Neuronal stem cell (in vitro differentiated cells): ENCODE data around the gene ZFYVE28.

Experiments used
- DNase-seq: peaks from one replicate; pipeline ENCODE4 v3.0.0-alpha.2; 2013; ENCODE audit warnings: low spot score
- H2AFZ ChIP-seq: one replicate; pipeline ENCODE4 v1.6.1; 2013; ENCODE audit warnings: mild to moderate bottlenecking, low read length, inconsistent platforms
- H2AK5ac ChIP-seq: 2 replicates; pipeline ENCODE4 v1.6.1; 2013; ENCODE audit warnings: low read depth, mild to moderate bottlenecking, inconsistent platforms, low read length, moderate library complexity, mixed read lengths
- H2BK120ac ChIP-seq: 2 replicates; pipeline ENCODE4 v1.6.1; 2013; ENCODE audit warnings: low read depth, mild to moderate bottlenecking, inconsistent platforms, low read length, moderate library complexity, mixed read lengths
- H2BK12ac ChIP-seq: one replicate; pipeline ENCODE4 v1.6.1; 2013; ENCODE audit warnings: low read length, inconsistent platforms
- H2BK15ac ChIP-seq: 2 replicates; pipeline ENCODE4 v1.6.1; 2013; ENCODE audit warnings: mild to moderate bottlenecking, low read length, inconsistent platforms, mixed read lengths
- H2BK5ac ChIP-seq: one replicate; pipeline ENCODE4 v1.6.1; 2013; ENCODE audit warnings: inconsistent platforms, mild to moderate bottlenecking, low read length, moderate library complexity
- H3K14ac ChIP-seq: one replicate; pipeline ENCODE4 v1.6.1; 2013; ENCODE audit warnings: low read length, inconsistent platforms
- H3K18ac ChIP-seq: 2 replicates; pipeline ENCODE4 v1.6.1; 2013; ENCODE audit warnings: low read length, inconsistent platforms
- H3K23ac ChIP-seq: 2 replicates; pipeline ENCODE4 v1.6.1; 2013; ENCODE audit warnings: low read depth, mild to moderate bottlenecking, mixed read lengths, low read length, inconsistent platforms; ENCODE audit not compliant: poor library complexity
- H3K27ac ChIP-seq: replicated peaks from 3 replicates; pipeline ENCODE4 v1.5.1; 2013; ENCODE audit warnings: low read length, inconsistent platforms
- H3K27me3 ChIP-seq, 3 experiments: 2 replicates each; pipeline ENCODE4 v1.6.1; 2013; ENCODE audit warnings: low read length in 3 of 3, mild to moderate bottlenecking in 2 of 3, inconsistent platforms in 1 of 3, low read depth in 1 of 3, mixed read lengths in 1 of 3, moderate library complexity in 1 of 3; ENCODE audit not compliant: control insufficient read depth in 3 of 3, insufficient read depth in 3 of 3
- H3K36me3 ChIP-seq, 2 donors: replicated peaks in 1 of 2; 2 replicates each; pipeline ENCODE4 v1.6.1; 2013; ENCODE audit warnings: low read length in 2 of 2; ENCODE audit not compliant: control insufficient read depth in 2 of 2, insufficient read depth in 2 of 2
- H3K4ac ChIP-seq: 2 replicates; pipeline ENCODE4 v1.6.1; 2013; ENCODE audit warnings: inconsistent platforms, mild to moderate bottlenecking, low read length, moderate library complexity
- H3K4me1 ChIP-seq, 2 donors: 1 replicate in 1 of 2; 2 replicates in 1 of 2; pipeline ENCODE4 v1.6.1; 2013; ENCODE audit warnings: low read length in 2 of 2, low read depth in 1 of 2; ENCODE audit not compliant: control insufficient read depth in 2 of 2, insufficient read depth in 1 of 2
- H3K4me2 ChIP-seq: one replicate; pipeline ENCODE4 v1.6.1; 2013; ENCODE audit warnings: mild to moderate bottlenecking, low read length, inconsistent platforms; ENCODE audit not compliant: insufficient read depth, poor library complexity, severe bottlenecking
- H3K4me3 ChIP-seq, 2 donors: 2 replicates each; pipeline ENCODE4 v1.5.1; 2013; ENCODE audit warnings: low read length in 2 of 2, mild to moderate bottlenecking in 2 of 2, inconsistent platforms in 1 of 2, moderate library complexity in 1 of 2
- H3K79me1 ChIP-seq: one replicate; pipeline ENCODE4 v1.6.1; 2013; ENCODE audit warnings: low read depth, mild to moderate bottlenecking, inconsistent platforms, low read length, moderate library complexity
- H3K9ac ChIP-seq: one replicate; pipeline ENCODE4 v1.6.1; 2013; ENCODE audit warnings: mild to moderate bottlenecking, low read depth, low read length, inconsistent platforms; ENCODE audit not compliant: poor library complexity
- H3K9me3 ChIP-seq, 2 donors: replicated peaks in 1 of 2; 2 replicates each; pipeline versions ENCODE3 to v1.6.1; 2013; ENCODE audit warnings: low read length in 2 of 2, mild to moderate bottlenecking in 2 of 2, inconsistent platforms in 1 of 2, low read depth in 1 of 2, mixed read lengths in 1 of 2, moderate library complexity in 1 of 2; ENCODE audit not compliant: control insufficient read depth in 2 of 2, insufficient read depth in 1 of 2
- H4K8ac ChIP-seq: one replicate; pipeline ENCODE4 v1.6.1; 2013; ENCODE audit warnings: low read depth, mild to moderate bottlenecking, inconsistent platforms, low read length, moderate library complexity
- H4K91ac ChIP-seq: one replicate; pipeline ENCODE4 v1.6.1; 2013; ENCODE audit warnings: low read length, low read depth, mild to moderate bottlenecking, inconsistent platforms; ENCODE audit not compliant: poor library complexity
- WGBS, 2 donors: extraction: QIAGEN DNeasy Blood & Tissue Kit; methylation state at CpG; one replicate each; pipeline ENCODE4 v1.1.7; 2013; ENCODE audit warnings: missing lambda C conversion rate in 2 of 2, mixed read lengths in 1 of 2; ENCODE audit not compliant: insufficient read length in 2 of 2, insufficient replicate concordance in 1 of 2; ENCODE audit errors: extremely low coverage in 2 of 2; 5-methylcytosine and 5-hydroxymethylcytosine counted together

Gene ZFYVE28

DNA sequence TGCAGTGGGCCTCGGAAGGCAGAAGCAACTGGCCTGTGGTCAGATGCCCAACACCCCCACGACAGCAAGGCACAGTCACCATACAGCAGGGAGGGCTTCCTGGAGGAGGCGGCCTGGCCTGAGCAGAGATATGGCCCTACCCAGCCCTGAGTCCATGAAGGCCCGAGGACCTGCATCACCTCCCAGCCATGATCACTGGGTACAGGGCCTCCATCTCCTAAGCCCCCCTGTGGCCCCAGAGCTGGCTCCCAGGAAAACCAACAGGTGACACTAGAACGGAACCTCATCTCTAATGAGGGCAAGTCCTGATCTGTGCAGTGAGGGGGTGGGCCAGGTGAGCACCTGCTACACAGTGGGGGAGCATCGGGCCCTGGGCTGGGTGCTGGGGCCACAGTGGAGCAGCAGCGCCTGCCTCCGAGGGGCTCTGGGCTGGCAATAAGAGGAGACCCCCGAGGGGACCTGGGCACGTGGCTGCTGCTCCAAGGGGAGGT lies 130.3 kb downstream of the ZFYVE28 start:
- no peaks in the 10 kb centered on the region for H3K9me3 ChIP-seq
- WGBS, 2 donors = no CpG with 5 or more reads among the region's 10 CpGs
- H3K36me3 ChIP-seq = no peaks in the 10 kb centered on the region
- peak overlapping the region; percentile 38 for H2AK5ac ChIP-seq
- no peak overlapping the region for H2BK120ac ChIP-seq
- peak overlapping the region; percentile 8 for H2BK12ac ChIP-seq
- H3K9ac ChIP-seq = no peak overlapping the region
- no peak overlapping the region for H4K8ac ChIP-seq
- H3K18ac ChIP-seq = peak overlapping the region; percentile 3
- H2AFZ ChIP-seq = no peak overlapping the region
- peaks cover 4% of the 10 kb centered on the region for H3K79me1 ChIP-seq
- no peak for DNase-seq
- no peak overlapping the region for H3K14ac ChIP-seq
- H2BK5ac ChIP-seq = peak overlapping the region; percentile 42
- no peak overlapping the region for H3K4me3 ChIP-seq
- H2BK15ac ChIP-seq = peak overlapping the region; percentile 87
- no peak overlapping the region for H3K4ac ChIP-seq
- H4K91ac ChIP-seq = no peak overlapping the region
- no peak overlapping the region for H3K27ac ChIP-seq
- H3K4me1 ChIP-seq = peaks cover 0 to 22% of the 10 kb centered on the region in 2 donors
- peak overlapping the region; percentile 81 for H3K23ac ChIP-seq
- H3K4me2 ChIP-seq = no peak overlapping the region
- peaks cover 0 to 30% (median 0%) of the 10 kb centered on the region in 3 experiments for H3K27me3 ChIP-seq

DNA sequence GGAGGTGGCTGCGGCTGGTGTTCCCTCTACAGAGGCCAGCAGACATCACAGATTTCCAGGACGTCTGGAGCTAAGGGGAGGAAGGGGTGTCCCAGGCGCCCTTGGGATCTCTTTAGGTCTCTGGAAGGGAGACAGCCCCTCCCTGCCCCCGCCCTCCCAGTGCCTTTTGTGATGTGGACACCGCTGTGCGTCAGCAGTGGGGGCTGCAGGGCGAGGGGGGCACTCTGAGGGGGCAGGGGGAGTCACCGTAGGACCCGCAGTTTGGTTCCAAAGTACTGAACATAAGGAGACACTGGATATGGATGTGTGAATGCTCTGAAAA lies 130.9 kb downstream of the ZFYVE28 start:
- Histone ChIP-seq H3K4ac (no peak overlapping the region), H4K8ac (no peak overlapping the region), H3K14ac (no peak overlapping the region), H2AK5ac (no peak overlapping the region), H3K79me1 (peaks cover 4% of the 10 kb centered on the region), H2BK12ac (no peak overlapping the region), H4K91ac (no peak overlapping the region), H3K27me3 (peaks cover 0 to 30% (median 0%) of the 10 kb centered on the region in 3 experiments), H3K23ac (no peak overlapping the region), H2BK120ac (no peak overlapping the region), H3K4me2 (no peak overlapping the region), H3K9me3 (no peaks in the 10 kb centered on the region), H3K4me3 (no peak overlapping the region), H3K27ac (no peak overlapping the region), H3K18ac (peak overlapping the region; percentile 81), H3K36me3 (no peaks in the 10 kb centered on the region), H2BK5ac (no peak overlapping the region), H3K4me1 (peaks cover 0 to 22% of the 10 kb centered on the region in 2 donors), H3K9ac (no peak overlapping the region), H2AFZ (no peak overlapping the region), H2BK15ac (peak overlapping the region; percentile 97)
- no CpG with 5 or more reads among the region's 9 CpGs for WGBS, 2 donors
- DNase-seq = no peak

DNA sequence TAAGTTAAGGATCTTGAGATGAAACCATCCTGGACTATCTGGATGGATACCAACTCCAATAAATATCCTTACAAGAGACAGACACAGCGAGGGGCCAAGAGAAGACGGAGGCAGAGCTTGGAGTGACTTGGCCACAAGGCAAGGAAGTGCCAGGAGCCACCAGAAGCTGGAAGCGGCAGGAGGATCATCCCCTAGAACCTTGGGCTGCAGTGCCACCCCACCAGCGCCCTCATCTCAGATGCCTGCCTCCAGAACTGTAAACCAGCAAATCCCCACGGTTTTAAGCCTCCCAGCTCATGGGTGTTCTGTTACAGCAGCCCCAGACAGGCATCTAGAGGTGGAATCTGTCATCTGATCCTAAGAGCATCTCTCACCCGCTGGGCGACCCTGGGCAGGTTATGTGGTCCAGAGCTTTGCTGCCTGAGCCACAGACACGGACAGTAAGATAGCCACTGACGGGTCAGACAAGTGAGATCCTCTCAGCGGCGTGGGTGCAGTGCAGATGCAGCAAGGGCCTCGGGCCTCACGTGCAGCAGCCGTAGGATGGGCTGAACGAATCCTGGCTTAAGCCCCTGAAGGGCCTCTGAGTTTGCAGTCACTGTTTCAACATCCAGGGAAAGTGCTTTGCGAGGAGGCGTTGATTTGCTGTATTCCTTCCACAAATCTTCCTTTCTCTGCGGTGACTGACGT lies 131.4 kb downstream of the ZFYVE28 start:
- Histone ChIP-seq H4K8ac (no peak overlapping the region), H2BK12ac (no peak overlapping the region), H3K4me1 (peaks cover 0 to 22% of the 10 kb centered on the region in 2 donors), H3K4me3 (no peak overlapping the region), H3K18ac (peak overlapping the region; percentile 81), H2AK5ac (no peak overlapping the region), H3K4ac (no peak overlapping the region), H3K36me3 (no peaks in the 10 kb centered on the region), H2BK5ac (no peak overlapping the region), H2BK15ac (peak overlapping the region; percentile 97), H3K4me2 (no peak overlapping the region), H3K79me1 (peaks cover 4% of the 10 kb centered on the region), H3K9me3 (no peaks in the 10 kb centered on the region), H3K9ac (peak overlapping the region; percentile 35), H3K27ac (no peak overlapping the region), H3K14ac (no peak overlapping the region), H2AFZ (no peak overlapping the region), H3K23ac (no peak overlapping the region), H3K27me3 (peaks cover 0 to 26% (median 0%) of the 10 kb centered on the region in 3 experiments), H2BK120ac (no peak overlapping the region), H4K91ac (no peak overlapping the region)
- DNase-seq = no peak
- no CpG with 5 or more reads among the region's 19 CpGs for WGBS, 2 donors

DNA sequence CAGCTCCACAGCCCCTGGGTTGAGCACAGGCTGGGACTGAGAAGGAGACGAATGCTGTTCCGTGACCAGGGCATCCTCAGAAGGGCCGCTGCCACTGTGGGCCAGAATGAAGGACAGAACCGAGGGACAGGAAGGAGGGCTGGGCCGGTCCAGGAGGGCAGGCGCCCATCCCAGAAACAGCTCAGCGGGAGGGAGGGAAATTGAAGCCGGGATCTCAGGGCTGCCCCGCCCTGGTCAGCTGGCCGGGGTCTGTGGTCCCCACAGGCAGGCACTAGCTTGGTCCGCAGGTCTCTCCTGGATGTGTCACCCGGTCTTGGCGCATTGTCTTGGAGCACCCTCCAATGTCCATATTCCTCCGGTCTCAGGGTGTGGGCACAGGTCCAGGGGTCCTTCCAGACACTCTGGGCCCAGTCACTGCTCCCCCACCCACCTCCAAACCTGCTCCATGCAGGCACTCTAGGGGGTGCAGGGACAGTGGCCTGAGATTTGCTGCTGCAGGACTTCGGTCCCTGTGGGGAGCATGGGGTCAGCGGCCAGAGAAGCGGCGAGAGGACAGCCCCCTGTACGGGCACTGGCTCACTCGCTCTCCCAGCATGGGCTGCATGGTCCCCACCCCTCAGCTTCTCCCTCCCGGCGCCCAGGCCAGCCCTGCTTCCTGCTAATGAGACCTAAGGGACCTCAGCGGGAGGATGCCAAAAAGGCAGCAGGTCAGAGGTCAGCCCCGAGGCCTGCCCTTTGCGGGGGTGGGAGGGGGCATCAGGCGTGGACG lies 132.6 kb downstream of the ZFYVE28 start:
- no peak for DNase-seq
- Histone ChIP-seq H3K27me3 (peaks cover 0 to 24% (median 0%) of the 10 kb centered on the region in 3 experiments), H3K23ac (peak overlapping the region; percentile 6), H3K14ac (peak overlapping the region; percentile 75), H3K9me3 (no peaks in the 10 kb centered on the region), H2BK12ac (peak overlapping the region; percentile 43), H4K91ac (no peak overlapping the region), H2AFZ (no peak overlapping the region), H3K18ac (peak overlapping the region; percentile 84), H3K79me1 (peaks cover 2% of the 10 kb centered on the region), H3K4me3 (no peak overlapping the region), H2BK5ac (peak overlapping the region; percentile 21), H2BK15ac (no peak overlapping the region), H2AK5ac (no peak overlapping the region), H3K4me1 (peaks cover 0 to 22% of the 10 kb centered on the region in 2 donors), H3K36me3 (no peaks in the 10 kb centered on the region), H2BK120ac (no peak overlapping the region), H3K9ac (peak overlapping the region; percentile 55), H4K8ac (no peak overlapping the region), H3K4me2 (no peak overlapping the region), H3K4ac (no peak overlapping the region), H3K27ac (no peak overlapping the region)
- WGBS, 2 donors = no CpG with 5 or more reads among the region's 27 CpGs
